GM12891 (cell line): ENCODE results near the gene PCOLCE2.

Experiments used
- POLR2A ChIP-seq: IDR thresholded peaks from 2 replicates; pipeline ENCODE4 v1.6.1; 2011; ENCODE audit warnings: low read depth, low read length, control low read depth
- POLR2AphosphoS5 ChIP-seq: IDR thresholded peaks from 2 replicates; pipeline ENCODE4 v1.6.1; 2011; ENCODE audit warnings: low read depth, low read length, control low read depth
- POU2F2 ChIP-seq: IDR thresholded peaks from 2 replicates; pipeline ENCODE4 v1.6.1; 2011; ENCODE audit warnings: low read depth, mild to moderate bottlenecking, control low read depth, low read length, moderate library complexity
- SPI1 ChIP-seq: IDR thresholded peaks from 2 replicates; pipeline ENCODE4 v1.6.1; 2011; ENCODE audit warnings: low read depth, low read length, control low read depth
- TAF1 ChIP-seq: IDR thresholded peaks from 2 replicates; pipeline ENCODE4 v1.6.1; 2011; ENCODE audit warnings: low read depth, low read length, control low read depth

DNA sequence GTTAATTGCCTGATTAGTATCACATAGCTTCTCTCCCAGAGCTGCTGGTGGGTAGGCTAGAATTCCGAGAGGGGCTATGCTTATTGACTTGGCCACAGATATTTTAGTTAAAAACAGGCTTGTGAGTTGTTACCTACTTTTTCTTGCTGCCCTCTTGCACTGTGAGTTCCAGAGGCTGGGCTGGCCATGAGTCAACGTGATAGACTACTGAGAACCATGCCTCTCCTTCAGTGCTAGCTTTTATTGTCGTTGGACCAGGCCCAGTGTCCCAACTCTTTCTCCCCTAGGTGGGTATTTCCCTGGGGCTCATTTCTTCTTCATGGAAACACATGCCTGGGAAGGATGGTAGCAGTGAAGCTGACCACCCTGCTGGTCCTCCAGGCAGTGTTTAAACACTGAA, 20.4 kb upstream of the PCOLCE2 start:
- TF ChIP-seq POLR2AphosphoS5 (no peak), TAF1 (no peak), POLR2A (no peak), SPI1 (no peak), POU2F2 (no peak)
